ENCODE data around the gene SIAH2.

Gene SIAH2

DNA sequence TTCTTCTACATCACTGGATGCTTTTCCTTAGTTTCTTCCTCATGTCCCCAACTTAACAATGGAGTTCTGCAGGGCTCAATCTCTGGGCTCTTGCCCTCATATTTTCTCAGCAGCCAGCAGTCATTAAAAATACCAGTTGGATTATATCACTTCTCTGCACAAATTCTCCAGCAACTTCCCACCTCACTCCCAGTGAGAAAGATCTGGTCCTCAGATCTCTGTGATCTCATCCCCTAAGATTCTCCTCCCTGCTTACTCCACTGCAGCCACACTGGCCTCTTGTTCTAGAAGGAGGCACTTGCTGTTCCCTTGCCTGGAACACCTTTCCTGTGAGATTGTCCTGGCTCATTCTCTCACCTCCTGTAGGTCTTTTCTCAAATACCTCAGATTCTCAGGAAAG, 65.3 kb downstream of the SIAH2 start:
- TF ChIP-seq, protein P1, sequence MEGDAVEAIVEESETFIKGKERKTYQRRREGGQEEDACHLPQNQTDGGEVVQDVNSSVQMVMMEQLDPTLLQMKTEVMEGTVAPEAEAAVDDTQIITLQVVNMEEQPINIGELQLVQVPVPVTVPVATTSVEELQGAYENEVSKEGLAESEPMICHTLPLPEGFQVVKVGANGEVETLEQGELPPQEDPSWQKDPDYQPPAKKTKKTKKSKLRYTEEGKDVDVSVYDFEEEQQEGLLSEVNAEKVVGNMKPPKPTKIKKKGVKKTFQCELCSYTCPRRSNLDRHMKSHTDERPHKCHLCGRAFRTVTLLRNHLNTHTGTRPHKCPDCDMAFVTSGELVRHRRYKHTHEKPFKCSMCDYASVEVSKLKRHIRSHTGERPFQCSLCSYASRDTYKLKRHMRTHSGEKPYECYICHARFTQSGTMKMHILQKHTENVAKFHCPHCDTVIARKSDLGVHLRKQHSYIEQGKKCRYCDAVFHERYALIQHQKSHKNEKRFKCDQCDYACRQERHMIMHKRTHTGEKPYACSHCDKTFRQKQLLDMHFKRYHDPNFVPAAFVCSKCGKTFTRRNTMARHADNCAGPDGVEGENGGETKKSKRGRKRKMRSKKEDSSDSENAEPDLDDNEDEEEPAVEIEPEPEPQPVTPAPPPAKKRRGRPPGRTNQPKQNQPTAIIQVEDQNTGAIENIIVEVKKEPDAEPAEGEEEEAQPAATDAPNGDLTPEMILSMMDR (conservative IDR thresholded peaks at IDR 0.05): no peak
- TF ChIP-seq ZFX (IDR thresholded peaks at IDR 0.05): no peak

GRCh38 chr3:150691414-150692040, 71.4 kb downstream of the SIAH2 start:
- no peak for TF ChIP-seq ZFX (IDR thresholded peaks at IDR 0.05)
- TF ChIP-seq, protein P1 (conservative IDR thresholded peaks at IDR 0.05): no peak

More for the DNA sequence above, 65.3 kb downstream of the SIAH2 start:
- H3K27ac ChIP-seq: no peak overlapping the region

More at GRCh38 chr3:150691414-150692040, 71.4 kb downstream of the SIAH2 start:
- H3K27ac ChIP-seq: no peak overlapping the region
